Activated naive CD4-positive, alpha-beta T cell treated with anti-CD3 and anti-CD28 coated beads, Interleukin-2, amount 50 U/mL, for 16 hours (primary cell): ENCODE measurements around the gene MARF1.
"Not testable (repeated sequence)": the region's sequence is repeated elsewhere in the genome, so short reads cannot be mapped to it uniquely, and the experiment has no call there.

Experiments used
- DNase-seq: peaks from one replicate; pipeline ENCODE4 v3.0.0-alpha.2; 2020

Gene MARF1

GRCh38 chr16:15599303-15600070 lies 43.5 kb downstream of the MARF1 start:
- no peak for DNase-seq

- DNase-seq: no peak
These were observed 44.2 kb downstream of the MARF1 start for GRCh38 chr16:15598648-15599190.

GRCh38 chr16:15597822-15598647 lies 44.9 kb downstream of the MARF1 start:
- DNase-seq: no peak

GRCh38 chr16:15597135-15597534 lies 45.8 kb downstream of the MARF1 start:
- DNase-seq: no peak

- DNase-seq: no peak
These were observed 48.1 kb downstream of the MARF1 start for GRCh38 chr16:15594711-15595320.

GRCh38 chr16:15593235-15593634 lies 49.7 kb downstream of the MARF1 start:
- DNase-seq: no peak

GRCh38 chr16:15592324-15592723 lies 50.6 kb downstream of the MARF1 start:
- DNase-seq: no peak

GRCh38 chr16:15587152-15587825 lies 55.7 kb downstream of the MARF1 start:
- no peak for DNase-seq

- no peak for DNase-seq
These were observed 56.2 kb downstream of the MARF1 start for GRCh38 chr16:15586716-15587115.

GRCh38 chr16:15585956-15586355 lies 57.0 kb downstream of the MARF1 start:
- no peak for DNase-seq

- no peak for DNase-seq
These were observed 59.4 kb downstream of the MARF1 start for GRCh38 chr16:15583526-15583925.

GRCh38 chr16:15581127-15581815 lies 61.7 kb downstream of the MARF1 start:
- DNase-seq: no peak

- DNase-seq: no peak
These were observed 64.1 kb downstream of the MARF1 start for GRCh38 chr16:15578824-15579223.

- no peak for DNase-seq
These were observed 65.7 kb downstream of the MARF1 start for GRCh38 chr16:15576960-15577958.

- DNase-seq: no peak
These were observed 67.5 kb downstream of the MARF1 start for GRCh38 chr16:15575293-15576049.

- DNase-seq: no peak
These were observed 68.4 kb downstream of the MARF1 start for GRCh38 chr16:15574614-15574948.

GRCh38 chr16:15573896-15574613 lies 68.9 kb downstream of the MARF1 start:
- not testable (repeated sequence) for DNase-seq

- DNase-seq: no peak
These were observed 69.6 kb downstream of the MARF1 start for GRCh38 chr16:15573274-15573895.
